Prostate gland (tissue), 2 donors: ENCODE results near the gene SIRPB2. TPM values are rescaled to one million over a fixed set of nuclear protein-coding genes. Genes with fewer than 3 reads are reported as not detected.

ENCODE experiments used
- DNase-seq: peaks from one replicate; pipeline ENCODE4 v3.0.0-alpha.2; 2019; ENCODE audit warnings: low spot score
- H3K27ac ChIP-seq, 2 donors: fragments of 200-600 bp; sonication (generic); 2 replicates each; pipeline ENCODE4 v1.5.1; 2017 to 2019
- H3K27me3 ChIP-seq: fragments of 200-600 bp; sonication (generic); replicated peaks from 2 replicates; pipeline ENCODE4 v1.5.1; 2019; ENCODE audit not compliant: insufficient read depth
- H3K36me3 ChIP-seq, 2 donors: fragments of 200-600 bp; sonication (generic); 1 replicate in 1 of 2; 2 replicates in 1 of 2; pipeline versions ENCODE4 v1.5.1 to v1.8.1; 2017 to 2019
- H3K4me1 ChIP-seq: fragments of 200-600 bp; sonication (generic); replicated peaks from 2 replicates; pipeline ENCODE4 v1.5.1; 2019
- H3K4me3 ChIP-seq, 2 donors: fragments of 200-600 bp; sonication (generic); 2 replicates each; pipeline ENCODE4 v1.5.1; 2017 to 2019
- H3K9me3 ChIP-seq: fragments of 200-600 bp; sonication (generic); 2 replicates; pipeline ENCODE4 v1.5.1; 2017
- CTCF ChIP-seq, 4 experiments: fragments of 200-600 bp in 2 of 4; fragments of 450-650 bp in 2 of 4; sonication (generic) in 2 of 4; IDR thresholded peaks; 1 replicate in 3 of 4; 2 replicates in 1 of 4; pipeline ENCODE4 v1.5.1; 2016 to 2019; ENCODE audit warnings: antibody characterized with exemption in 4 of 4, mild to moderate bottlenecking in 2 of 4, moderate library complexity in 2 of 4
- POLR2A ChIP-seq: fragments of 450-650 bp; IDR thresholded peaks from one replicate; pipeline ENCODE4 v1.6.1; 2016; ENCODE audit warnings: antibody characterized with exemption, mild to moderate bottlenecking
- POLR2AphosphoS5 ChIP-seq: sonication (generic); formaldehyde crosslinking; IDR thresholded peaks from one replicate; pipeline ENCODE4 v1.6.1; 2017; ENCODE audit warnings: antibody characterized with exemption
- WGBS: methylation state at CpG from one replicate; pipeline ENCODE4 v1.1.5; 2018; 5-methylcytosine and 5-hydroxymethylcytosine counted together
- intact Hi-C: fragments of 100-400 bp; cut with DNase I; formaldehyde crosslinking; loops from one replicate; pipeline ENCODE4 v1.14.2; 2022
- small RNA-seq, 2 donors: library from RNA; depleted of rRNA; stranded (forward); fragments of <200 nt; gene quantifications; one replicate each; pipeline ENCODE3, GENCODE V24; 2016
- total RNA-seq, 2 donors: library from RNA; depleted of rRNA; stranded (reverse); fragments of >200 nt; gene quantifications; one replicate each; pipeline ENCODE4 v1.1.0, GENCODE V29; 2016

Gene SIRPB2
- total RNA-seq, 2 donors from 2014 or later, result 0.36 to 3.2 TPM

GRCh38 chr20:1427457-1428054, 63.7 kb downstream of the SIRPB2 start:
- no peaks in the 10 kb centered on the region for H3K9me3 ChIP-seq
- H3K36me3 ChIP-seq, result no peaks in the 10 kb centered on the region
- no peak for DNase-seq
- H3K27me3 ChIP-seq, result no peaks in the 10 kb centered on the region
- H3K4me1 ChIP-seq, result no peaks in the 10 kb centered on the region
- 19% methylated on average over 3 of the region's 3 CpGs for WGBS
- intact Hi-C loops, result no loop called here
- H3K4me3 ChIP-seq, result no peak overlapping the region
- TF ChIP-seq POLR2AphosphoS5 (no peak), POLR2A (no peak), CTCF (IDR thresholded peaks at IDR 0.05) (no peak)
- no peak overlapping the region for H3K27ac ChIP-seq

- no peak overlapping the region for H3K27ac ChIP-seq
- H3K27me3 ChIP-seq, result no peaks in the 10 kb centered on the region
- H3K9me3 ChIP-seq, result no peaks in the 10 kb centered on the region
- intact Hi-C loops, result no loop called here
- 60% methylated on average over 4 of the region's 4 CpGs for WGBS
- H3K4me1 ChIP-seq, result no peaks in the 10 kb centered on the region
- H3K36me3 ChIP-seq, result no peaks in the 10 kb centered on the region
- no peak for DNase-seq
- no peak overlapping the region for H3K4me3 ChIP-seq
- no peak for TF ChIP-seq POLR2AphosphoS5
Measured at GRCh38 chr20:1426231-1426849, 64.9 kb downstream of the SIRPB2 start.

Small RNA genes within 50 kb of the gene (small RNA-seq; reads per million reads assigned to genes)
- gene RNU6-917P, result 0 reads per million in 2 donors

Other genes with a start within 250 kb of the SIRPB2 start
- gene SNPH, start 225.1 kb downstream of the SIRPB2 start, total RNA-seq, result 10 to 100 TPM in 1 of 2 donors, 1 to 10 TPM in 1; 4.5 to 12.3 TPM
- gene SDCBP2, start 162.3 kb downstream of the SIRPB2 start, total RNA-seq, result 1 to 10 TPM; 4.0 to 7.3 TPM
- 100 to 1,000 TPM; 103 to 161 TPM for gene FKBP1A, start 98.4 kb downstream of the SIRPB2 start, total RNA-seq
- gene NSFL1C, start 24.6 kb downstream of the SIRPB2 start, total RNA-seq, result 10 to 100 TPM; 43.0 to 54.5 TPM
- gene SIRPD, start 66.3 kb upstream of the SIRPB2 start, total RNA-seq, result 1 to 10 TPM in 1 of 2 donors, not detected in 1; 1.9 TPM
- gene SIRPB1, start 128.6 kb upstream of the SIRPB2 start, total RNA-seq, result 1 to 10 TPM in 1 of 2 donors, not detected in 1; 3.9 TPM
- gene SIRPG, start 166.4 kb upstream of the SIRPB2 start, total RNA-seq, result under 1 TPM; 0.32 to 0.45 TPM